ENCODE data around the gene CLIC1. TPM values are rescaled to one million over a fixed set of nuclear protein-coding genes. Genes with fewer than 3 reads are reported as not detected.

The CLIC1 gene
- total and polyA plus RNA-seq, 2 experiments from 2014 or later: 463 to 599 TPM

- no peak for DNase-seq (ENCODE audit: low spot score)
- H4K20me1 ChIP-seq (ENCODE audit: insufficient read depth, poor library complexity, severe bottlenecking): no peaks in the 10 kb centered on the region
- peak overlapping the region; percentile 62 for H3K4me2 ChIP-seq
- 77% methylated on average over 8 of the region's 11 CpGs for WGBS (ENCODE audit: low lambda C conversion rate, missing lambda C conversion rate)
- no peak overlapping the region for H2AFZ ChIP-seq
- no peaks in the 10 kb centered on the region for H3K36me3 ChIP-seq (replicated peaks; ENCODE audit: insufficient read depth, low read depth)
- TF ChIP-seq EZH2 (IDR thresholded peaks at IDR 0.05; ENCODE audit: borderline replicate concordance) (no peak), CTCF (IDR thresholded peaks at IDR 0.05; ENCODE audit: poor library complexity) (no peak), EZH2phosphoT487 (IDR thresholded peaks at IDR 0.05; ENCODE audit: low read depth, severe bottlenecking, unreplicated experiment) (no peak)
- no peaks in the 10 kb centered on the region for H3K9me2 ChIP-seq (replicated peaks; ENCODE audit: insufficient read depth)
- no peaks in the 10 kb centered on the region for H3K27me3 ChIP-seq
- no peak overlapping the region for H3K4me3 ChIP-seq
- H3K27ac ChIP-seq: peak overlapping the region; percentile 94
- peaks cover 6% of the 10 kb centered on the region for H3K4me1 ChIP-seq (ENCODE audit: insufficient read depth)
- no peaks in the 10 kb centered on the region for H3K9me3 ChIP-seq (ENCODE audit: low read depth)
- H3K79me2 ChIP-seq: no peaks in the 10 kb centered on the region
These were observed 46.9 kb downstream of the CLIC1 start for GRCh38 chr6:31689249-31690110.

- Histone ChIP-seq H3K9me3 (ENCODE audit: low read depth) (no peaks in the 10 kb centered on the region), H3K27ac (no peak overlapping the region), H4K20me1 (ENCODE audit: insufficient read depth, poor library complexity, severe bottlenecking) (no peaks in the 10 kb centered on the region), H3K4me1 (ENCODE audit: insufficient read depth) (peaks cover 6% of the 10 kb centered on the region), H3K9me2 (replicated peaks; ENCODE audit: insufficient read depth) (no peaks in the 10 kb centered on the region), H3K4me3 (no peak overlapping the region), H2AFZ (no peak overlapping the region), H3K79me2 (no peaks in the 10 kb centered on the region), H3K36me3 (replicated peaks; ENCODE audit: insufficient read depth, low read depth) (no peaks in the 10 kb centered on the region), H3K27me3 (no peaks in the 10 kb centered on the region), H3K4me2 (no peak overlapping the region)
- WGBS (ENCODE audit: low lambda C conversion rate, missing lambda C conversion rate): 90% methylated on average over 13 of the region's 14 CpGs
- TF ChIP-seq EZH2phosphoT487 (IDR thresholded peaks at IDR 0.05; ENCODE audit: low read depth, severe bottlenecking, unreplicated experiment) (no peak), EZH2 (IDR thresholded peaks at IDR 0.05; ENCODE audit: borderline replicate concordance) (no peak), CTCF (IDR thresholded peaks at IDR 0.05; ENCODE audit: poor library complexity) (no peak)
- no peak for DNase-seq (ENCODE audit: low spot score)
These were observed 48.3 kb downstream of the CLIC1 start for GRCh38 chr6:31687860-31688693.

- H3K9me3 ChIP-seq (ENCODE audit: low read depth): no peaks in the 10 kb centered on the region
- no peak overlapping the region for H3K4me2 ChIP-seq
- H3K4me1 ChIP-seq (ENCODE audit: insufficient read depth): peaks cover 6% of the 10 kb centered on the region
- H3K36me3 ChIP-seq (replicated peaks; ENCODE audit: insufficient read depth, low read depth): no peaks in the 10 kb centered on the region
- 92% methylated on average over 8 of the region's 8 CpGs for WGBS (ENCODE audit: low lambda C conversion rate, missing lambda C conversion rate)
- H3K79me2 ChIP-seq: no peaks in the 10 kb centered on the region
- no peak for TF ChIP-seq CTCF (IDR thresholded peaks at IDR 0.05; ENCODE audit: poor library complexity)
- no peak for TF ChIP-seq EZH2 (IDR thresholded peaks at IDR 0.05; ENCODE audit: borderline replicate concordance)
- TF ChIP-seq EZH2phosphoT487 (IDR thresholded peaks at IDR 0.05; ENCODE audit: low read depth, severe bottlenecking, unreplicated experiment): no peak
- no peak overlapping the region for H3K4me3 ChIP-seq
- no peak for DNase-seq (ENCODE audit: low spot score)
- H2AFZ ChIP-seq: no peak overlapping the region
- H3K27me3 ChIP-seq: no peaks in the 10 kb centered on the region
- no peaks in the 10 kb centered on the region for H3K9me2 ChIP-seq (replicated peaks; ENCODE audit: insufficient read depth)
- no peaks in the 10 kb centered on the region for H4K20me1 ChIP-seq (ENCODE audit: insufficient read depth, poor library complexity, severe bottlenecking)
- no peak overlapping the region for H3K27ac ChIP-seq
These were observed 49.0 kb downstream of the CLIC1 start for GRCh38 chr6:31687321-31687720.
